Prostate gland (tissue), 2 donors: ENCODE measurements around the gene THSD4. TPM values are rescaled to one million over a fixed set of nuclear protein-coding genes. Genes with fewer than 3 reads are reported as not detected.

Source experiments
- DNase-seq: peaks from one replicate; pipeline ENCODE4 v3.0.0-alpha.2; 2019; ENCODE audit warnings: low spot score
- H3K27ac ChIP-seq, 2 donors: fragments of 200-600 bp; sonication (generic); 2 replicates each; pipeline ENCODE4 v1.5.1; 2017 to 2019
- H3K27me3 ChIP-seq: fragments of 200-600 bp; sonication (generic); replicated peaks from 2 replicates; pipeline ENCODE4 v1.5.1; 2019; ENCODE audit not compliant: insufficient read depth
- H3K36me3 ChIP-seq, 2 donors: fragments of 200-600 bp; sonication (generic); 1 replicate in 1 of 2; 2 replicates in 1 of 2; pipeline versions ENCODE4 v1.5.1 to v1.8.1; 2017 to 2019
- H3K4me1 ChIP-seq: fragments of 200-600 bp; sonication (generic); replicated peaks from 2 replicates; pipeline ENCODE4 v1.5.1; 2019
- H3K4me3 ChIP-seq, 2 donors: fragments of 200-600 bp; sonication (generic); 2 replicates each; pipeline ENCODE4 v1.5.1; 2017 to 2019
- H3K9me3 ChIP-seq: fragments of 200-600 bp; sonication (generic); 2 replicates; pipeline ENCODE4 v1.5.1; 2017
- POLR2A ChIP-seq: fragments of 450-650 bp; IDR thresholded peaks from one replicate; pipeline ENCODE4 v1.6.1; 2016; ENCODE audit warnings: antibody characterized with exemption, mild to moderate bottlenecking
- POLR2AphosphoS5 ChIP-seq: sonication (generic); formaldehyde crosslinking; IDR thresholded peaks from one replicate; pipeline ENCODE4 v1.6.1; 2017; ENCODE audit warnings: antibody characterized with exemption
- WGBS: methylation state at CpG from one replicate; pipeline ENCODE4 v1.1.5; 2018; 5-methylcytosine and 5-hydroxymethylcytosine counted together
- intact Hi-C: fragments of 100-400 bp; cut with DNase I; formaldehyde crosslinking; loops from one replicate; pipeline ENCODE4 v1.14.2; 2022
- total RNA-seq, 2 donors: library from RNA; depleted of rRNA; stranded (reverse); fragments of >200 nt; gene quantifications; one replicate each; pipeline ENCODE4 v1.1.0, GENCODE V29; 2016
- TF ChIP-seq, protein P1 (sequence below), 4 experiments: fragments of 200-600 bp in 2 of 4; fragments of 450-650 bp in 2 of 4; sonication (generic) in 2 of 4; IDR thresholded peaks; 1 replicate in 3 of 4; 2 replicates in 1 of 4; pipeline ENCODE4 v1.5.1; 2016 to 2019; ENCODE audit warnings: antibody characterized with exemption in 4 of 4, mild to moderate bottlenecking in 2 of 4, moderate library complexity in 2 of 4

Gene THSD4
- total RNA-seq, 2 donors from 2014 or later = 84.1 to 223 TPM

DNA sequence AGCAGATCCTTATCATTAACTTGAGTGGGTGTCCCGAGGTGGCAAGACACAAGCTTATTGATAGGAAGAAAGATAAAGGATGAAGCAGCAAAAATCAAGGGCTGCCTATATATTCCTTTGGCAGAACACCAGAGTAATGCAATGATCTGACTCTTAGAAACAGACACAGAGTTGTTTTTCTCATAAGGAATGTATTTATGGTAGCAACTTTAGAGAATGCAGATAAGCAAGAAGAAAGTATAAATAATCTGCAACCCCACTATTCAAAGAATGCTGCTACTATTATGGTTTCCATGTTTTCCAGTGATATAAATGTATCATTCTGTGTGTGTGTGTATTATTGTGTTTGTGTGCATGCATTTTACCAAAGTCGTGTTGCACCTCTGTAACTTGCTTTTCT lies 208.3 kb downstream of the THSD4 start:
- intact Hi-C loops = no loop called here
- H3K9me3 ChIP-seq = no peaks in the 10 kb centered on the region
- no peaks in the 10 kb centered on the region for H3K27me3 ChIP-seq
- no peaks in the 10 kb centered on the region for H3K36me3 ChIP-seq
- H3K4me1 ChIP-seq = no peaks in the 10 kb centered on the region
- TF ChIP-seq POLR2A (no peak), POLR2AphosphoS5 (no peak)
- TF ChIP-seq, protein P1, sequence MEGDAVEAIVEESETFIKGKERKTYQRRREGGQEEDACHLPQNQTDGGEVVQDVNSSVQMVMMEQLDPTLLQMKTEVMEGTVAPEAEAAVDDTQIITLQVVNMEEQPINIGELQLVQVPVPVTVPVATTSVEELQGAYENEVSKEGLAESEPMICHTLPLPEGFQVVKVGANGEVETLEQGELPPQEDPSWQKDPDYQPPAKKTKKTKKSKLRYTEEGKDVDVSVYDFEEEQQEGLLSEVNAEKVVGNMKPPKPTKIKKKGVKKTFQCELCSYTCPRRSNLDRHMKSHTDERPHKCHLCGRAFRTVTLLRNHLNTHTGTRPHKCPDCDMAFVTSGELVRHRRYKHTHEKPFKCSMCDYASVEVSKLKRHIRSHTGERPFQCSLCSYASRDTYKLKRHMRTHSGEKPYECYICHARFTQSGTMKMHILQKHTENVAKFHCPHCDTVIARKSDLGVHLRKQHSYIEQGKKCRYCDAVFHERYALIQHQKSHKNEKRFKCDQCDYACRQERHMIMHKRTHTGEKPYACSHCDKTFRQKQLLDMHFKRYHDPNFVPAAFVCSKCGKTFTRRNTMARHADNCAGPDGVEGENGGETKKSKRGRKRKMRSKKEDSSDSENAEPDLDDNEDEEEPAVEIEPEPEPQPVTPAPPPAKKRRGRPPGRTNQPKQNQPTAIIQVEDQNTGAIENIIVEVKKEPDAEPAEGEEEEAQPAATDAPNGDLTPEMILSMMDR (IDR thresholded peaks at IDR 0.05) = no peak
- no peak overlapping the region for H3K4me3 ChIP-seq
- H3K27ac ChIP-seq = no peak overlapping the region
- 65% methylated on average over 2 of the region's 2 CpGs for WGBS
- no peak for DNase-seq

DNA sequence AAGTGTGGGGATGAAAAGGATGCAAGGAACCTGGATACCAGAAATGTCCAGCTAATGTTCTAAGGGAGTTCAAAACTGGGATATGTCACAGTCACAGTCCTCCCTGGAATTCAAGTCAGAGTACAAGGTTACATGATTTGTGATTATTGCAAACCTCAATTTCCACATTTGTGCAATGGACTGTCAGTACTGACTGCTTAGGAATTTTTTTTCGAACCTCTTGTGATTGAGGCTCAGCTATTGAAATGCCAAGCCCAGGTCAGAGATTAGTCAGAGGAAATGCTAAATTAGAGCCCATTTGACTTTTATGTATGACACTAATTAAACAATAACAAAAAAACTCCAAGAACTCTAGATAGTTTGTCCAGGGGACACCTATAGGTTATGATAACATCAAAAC lies 210.2 kb downstream of the THSD4 start:
- 60% methylated on average over 1 of the region's 1 CpG for WGBS
- no peaks in the 10 kb centered on the region for H3K9me3 ChIP-seq
- no peaks in the 10 kb centered on the region for H3K4me1 ChIP-seq
- H3K27ac ChIP-seq = no peak overlapping the region
- H3K27me3 ChIP-seq = no peaks in the 10 kb centered on the region
- H3K36me3 ChIP-seq = no peaks in the 10 kb centered on the region
- intact Hi-C loops = no loop called here
- no peak overlapping the region for H3K4me3 ChIP-seq
- TF ChIP-seq, protein P1 (IDR thresholded peaks at IDR 0.05) = no peak
- TF ChIP-seq POLR2AphosphoS5 (no peak), POLR2A (no peak)
- DNase-seq = no peak

DNA sequence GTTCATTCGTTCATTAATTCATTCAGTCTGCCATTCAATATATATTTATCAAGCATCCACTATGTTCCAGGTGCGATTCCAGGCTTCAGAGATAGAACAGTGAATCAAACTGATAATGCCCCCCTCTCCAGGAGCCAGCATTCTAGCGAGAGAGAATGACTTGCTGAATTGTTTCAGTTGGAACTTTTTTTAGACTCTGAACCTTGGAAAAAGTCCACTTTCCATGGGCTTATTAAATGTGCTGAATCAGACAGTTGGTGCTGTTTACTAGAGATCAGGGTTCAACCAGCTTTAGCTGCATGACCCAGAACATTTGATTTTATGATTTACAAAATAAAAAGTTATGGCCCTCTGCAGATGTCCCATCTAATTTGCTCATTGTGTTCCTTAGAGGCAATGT lies 213.2 kb downstream of the THSD4 start:
- no peak for TF ChIP-seq POLR2A
- TF ChIP-seq, protein P1 (IDR thresholded peaks at IDR 0.05) = no peak
- peak; percentile 38 for TF ChIP-seq POLR2AphosphoS5
- no peaks in the 10 kb centered on the region for H3K27me3 ChIP-seq
- no peak overlapping the region for H3K4me3 ChIP-seq
- intact Hi-C loops = no loop called here
- 70% methylated on average over 3 of the region's 3 CpGs for WGBS
- no peak for DNase-seq
- H3K36me3 ChIP-seq = no peaks in the 10 kb centered on the region
- H3K9me3 ChIP-seq = no peaks in the 10 kb centered on the region
- H3K4me1 ChIP-seq = no peaks in the 10 kb centered on the region
- H3K27ac ChIP-seq = peak overlapping the region; percentile 54 to 62

DNA sequence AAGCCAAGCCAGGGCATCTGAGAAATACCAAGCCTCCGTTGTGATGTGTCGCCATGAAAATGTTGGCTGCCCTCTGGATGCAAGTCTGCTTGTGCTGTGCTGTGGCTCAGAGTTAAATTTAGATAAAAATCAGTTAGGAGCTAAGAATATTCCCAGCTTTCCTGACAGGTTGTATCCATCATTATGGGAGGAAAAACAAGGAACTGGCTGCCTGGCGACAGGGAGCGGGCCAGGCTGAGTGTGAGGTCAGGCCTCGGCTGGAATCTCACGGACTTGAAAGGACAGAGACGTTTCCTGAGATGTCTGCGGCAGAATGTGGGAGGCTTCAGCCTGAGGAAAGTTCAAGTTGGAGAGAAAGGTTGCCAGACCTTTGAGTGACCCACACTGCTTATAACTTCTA lies 213.8 kb downstream of the THSD4 start:
- 45% methylated on average over 8 of the region's 8 CpGs for WGBS
- H3K27ac ChIP-seq = peak overlapping the region; percentile 54 to 62
- DNase-seq = no peak
- no peak for TF ChIP-seq POLR2A
- no peak for TF ChIP-seq POLR2AphosphoS5
- no peaks in the 10 kb centered on the region for H3K4me1 ChIP-seq
- H3K9me3 ChIP-seq = no peaks in the 10 kb centered on the region
- H3K27me3 ChIP-seq = no peaks in the 10 kb centered on the region
- intact Hi-C loops = no loop called here
- no peaks in the 10 kb centered on the region for H3K36me3 ChIP-seq
- H3K4me3 ChIP-seq = no peak overlapping the region

DNA sequence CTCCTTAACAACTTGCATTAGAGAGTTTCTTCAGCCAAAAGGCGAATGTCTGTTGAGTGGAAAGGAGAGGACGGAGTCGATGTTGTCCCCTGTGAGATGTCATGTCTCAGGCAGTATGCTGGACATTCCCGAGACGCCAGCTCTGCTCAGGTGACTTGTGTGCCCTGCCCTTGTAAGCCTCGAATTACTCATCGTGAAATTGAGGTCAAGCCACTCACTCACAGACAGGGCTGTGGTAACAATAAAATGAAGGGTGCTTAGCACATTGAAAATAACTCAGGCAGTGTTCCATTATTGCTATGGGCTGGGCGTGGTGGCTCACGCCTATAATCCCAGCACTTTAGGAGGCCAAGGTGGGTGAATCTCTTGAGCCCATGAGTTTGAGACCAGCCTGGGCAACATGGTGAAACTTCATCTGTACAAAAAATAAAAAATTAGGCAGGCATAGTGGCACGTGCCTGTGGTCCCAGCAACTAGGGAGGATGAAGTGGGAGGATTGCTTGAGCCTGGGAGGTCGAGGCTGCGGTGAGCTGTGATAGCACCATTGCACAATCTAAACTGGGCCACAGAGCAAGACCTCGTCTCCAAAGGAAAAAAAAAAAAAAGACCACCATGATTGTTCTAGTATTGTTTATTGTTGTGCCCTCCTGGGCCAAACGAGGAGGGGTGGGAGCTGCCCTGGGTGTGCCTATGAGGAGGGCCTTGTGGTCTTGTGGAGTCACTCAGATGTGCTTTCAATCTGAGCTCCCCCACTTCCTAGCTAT lies 214.4 kb downstream of the THSD4 start:
- no peaks in the 10 kb centered on the region for H3K27me3 ChIP-seq
- no peak overlapping the region for H3K4me3 ChIP-seq
- no peak for DNase-seq
- no peak for TF ChIP-seq POLR2AphosphoS5
- TF ChIP-seq, protein P1 (IDR thresholded peaks at IDR 0.05) = no peak
- TF ChIP-seq POLR2A = no peak
- no peaks in the 10 kb centered on the region for H3K9me3 ChIP-seq
- H3K36me3 ChIP-seq = no peaks in the 10 kb centered on the region
- peak overlapping the region; percentile 54 to 62 for H3K27ac ChIP-seq
- H3K4me1 ChIP-seq = no peaks in the 10 kb centered on the region
- intact Hi-C loops = no loop called here
- 68% methylated on average over 14 of the region's 14 CpGs for WGBS
